Ectodermal cell (in vitro differentiated cells): ENCODE measurements around the gene DCLK1.
"Not testable (repeated sequence)": the region's sequence is repeated elsewhere in the genome, so short reads cannot be mapped to it uniquely, and the experiment has no call there.

ENCODE experiments used
- H3K27ac ChIP-seq: 2 replicates; pipeline ENCODE4 v1.7.0; 2013; ENCODE audit warnings: mild to moderate bottlenecking, low read depth, low read length; ENCODE audit not compliant: insufficient read depth, poor library complexity, severe bottlenecking
- H3K27me3 ChIP-seq: 2 replicates; pipeline ENCODE4 v1.7.0; 2013; ENCODE audit warnings: mild to moderate bottlenecking, low read length; ENCODE audit not compliant: insufficient read depth, control insufficient read depth, poor library complexity, severe bottlenecking
- H3K36me3 ChIP-seq: one replicate; pipeline ENCODE4 v1.7.0; 2013; ENCODE audit warnings: low read length; ENCODE audit not compliant: control insufficient read depth, insufficient read depth
- H3K4me1 ChIP-seq: one replicate; pipeline ENCODE4 v1.7.0; 2013; ENCODE audit warnings: low read length; ENCODE audit not compliant: control insufficient read depth, insufficient read depth
- H3K4me3 ChIP-seq: 2 replicates; pipeline ENCODE4 v1.7.0; 2013; ENCODE audit warnings: low read depth, low read length, control low read depth; ENCODE audit not compliant: insufficient read depth
- H3K9me3 ChIP-seq: 2 replicates; pipeline ENCODE4 v1.7.0; 2013; ENCODE audit warnings: mild to moderate bottlenecking, low read length, moderate library complexity; ENCODE audit not compliant: control insufficient read depth
- WGBS, 2 experiments: methylation state at CpG; one replicate each; pipeline ENCODE4 v1.1.7; 2013; ENCODE audit warnings: missing lambda C conversion rate in 2 of 2; 5-methylcytosine and 5-hydroxymethylcytosine counted together

DCLK1 gene

DNA sequence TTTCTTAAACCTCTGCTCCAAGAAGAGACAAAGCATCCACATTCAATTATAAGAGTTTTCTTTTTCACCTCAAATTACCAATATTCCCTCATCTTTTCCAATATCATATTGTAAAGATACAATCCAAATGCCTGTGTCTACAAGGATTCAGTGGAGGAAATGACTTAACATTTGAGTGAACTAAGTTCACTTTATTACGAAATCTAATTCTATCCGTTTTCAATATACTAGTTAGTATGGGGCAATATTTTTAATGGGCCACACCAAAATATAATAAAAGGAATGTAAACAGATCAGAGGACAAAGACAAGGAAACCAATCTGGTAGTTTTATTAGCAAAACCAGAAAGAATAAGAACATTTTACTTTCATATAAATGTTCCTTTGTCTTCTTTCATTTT lies 136.0 kb downstream of the DCLK1 start:
- Histone ChIP-seq H3K27ac (no peak overlapping the region), H3K9me3 (no peaks in the 10 kb centered on the region), H3K27me3 (no peaks in the 10 kb centered on the region), H3K4me3 (no peak overlapping the region), H3K4me1 (no peaks in the 10 kb centered on the region), H3K36me3 (no peaks in the 10 kb centered on the region)
- WGBS, 2 experiments: no CpG with 5 or more reads among the region's 2 CpGs

DNA sequence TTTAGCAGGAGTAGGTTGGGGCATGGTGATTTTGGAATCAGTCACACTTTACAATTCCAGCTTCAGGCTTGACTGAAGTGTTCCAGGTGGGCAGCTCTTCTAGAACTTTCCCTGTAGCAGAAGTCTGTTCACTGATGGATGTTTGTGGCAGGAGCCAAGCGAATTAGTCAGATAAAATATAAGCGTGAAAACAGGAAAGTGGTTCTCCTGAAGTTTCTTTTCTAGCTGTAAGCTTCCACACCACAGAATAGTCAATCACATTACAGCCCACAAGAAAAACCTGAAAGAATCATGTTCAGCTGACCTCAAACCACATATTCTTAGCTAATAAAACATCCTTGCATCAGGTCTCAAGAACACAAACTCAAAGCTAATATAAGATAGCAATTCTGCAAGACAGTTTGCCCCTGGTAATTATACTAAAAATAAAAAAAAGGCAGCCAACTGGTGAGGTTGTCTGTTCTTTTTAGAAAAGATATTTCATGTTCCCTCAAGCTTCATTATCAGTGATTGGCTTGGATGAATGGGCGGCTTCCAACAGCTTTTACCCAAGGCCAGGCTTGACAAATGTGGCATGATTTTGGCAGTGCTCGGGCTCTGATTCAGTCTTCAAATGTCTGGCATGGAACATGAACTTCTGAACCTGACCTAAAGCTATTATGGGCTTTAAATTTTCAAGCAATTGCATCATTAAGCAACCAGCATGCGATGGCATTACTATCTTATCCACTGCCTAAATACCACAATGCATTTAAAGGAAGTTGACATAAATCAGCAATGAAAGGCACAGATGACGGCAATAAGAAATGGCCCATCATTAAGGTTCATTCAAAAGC lies 136.8 kb downstream of the DCLK1 start:
- no peaks in the 10 kb centered on the region for H3K4me1 ChIP-seq
- no peaks in the 10 kb centered on the region for H3K9me3 ChIP-seq
- H3K27ac ChIP-seq: no peak overlapping the region
- H3K27me3 ChIP-seq: no peaks in the 10 kb centered on the region
- no peak overlapping the region for H3K4me3 ChIP-seq
- 87 to 89% methylated on average over 6 of the region's 6 CpGs for WGBS, 2 experiments
- no peaks in the 10 kb centered on the region for H3K36me3 ChIP-seq

DNA sequence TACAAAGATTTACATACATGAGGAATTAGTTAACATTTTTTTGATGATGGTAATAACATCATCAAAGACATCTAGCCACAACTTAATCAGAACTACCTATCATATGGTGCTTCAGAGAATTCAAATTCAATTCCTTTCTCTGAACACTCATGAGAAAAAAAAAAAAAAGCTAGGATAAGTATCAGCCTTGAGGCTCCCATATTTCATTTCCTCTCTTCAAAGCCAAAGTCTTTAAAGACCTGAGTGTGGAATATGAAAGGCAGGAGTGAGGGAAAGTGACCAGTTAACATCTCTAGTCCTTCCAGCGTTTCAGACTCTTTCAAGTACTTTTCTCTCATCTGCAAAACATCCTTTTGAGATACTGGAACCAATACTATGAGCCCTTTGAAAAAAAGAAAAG lies 137.5 kb downstream of the DCLK1 start:
- Histone ChIP-seq H3K27me3 (no peaks in the 10 kb centered on the region), H3K27ac (no peak overlapping the region), H3K36me3 (no peaks in the 10 kb centered on the region), H3K4me3 (no peak overlapping the region), H3K4me1 (no peaks in the 10 kb centered on the region), H3K9me3 (no peaks in the 10 kb centered on the region)
- 86% methylated on average over 1 of the region's 1 CpG; no CpG with 5 or more reads in 1 of the 2 experiments for WGBS, 2 experiments

DNA sequence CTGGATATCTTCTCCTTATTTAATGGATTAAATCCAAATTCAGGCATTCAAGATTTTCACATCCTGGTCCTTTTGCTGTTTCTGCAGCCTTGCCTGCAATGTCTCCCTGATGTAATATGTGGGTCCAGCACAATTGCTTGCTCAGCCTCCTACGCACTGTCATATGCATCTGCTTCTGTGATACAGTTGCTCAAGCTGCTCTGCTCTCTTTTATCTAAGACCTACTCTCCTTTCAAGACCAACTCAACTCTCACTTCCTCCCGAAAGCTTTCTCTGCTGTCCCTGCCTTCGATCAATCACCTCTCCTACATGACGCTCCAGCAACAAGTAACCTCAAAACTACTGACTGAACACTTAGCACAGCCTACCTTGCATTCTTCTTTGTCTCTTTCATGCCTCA lies 138.2 kb downstream of the DCLK1 start:
- Histone ChIP-seq H3K4me1 (no peaks in the 10 kb centered on the region), H3K9me3 (no peaks in the 10 kb centered on the region), H3K27ac (no peak overlapping the region), H3K27me3 (no peaks in the 10 kb centered on the region), H3K36me3 (no peaks in the 10 kb centered on the region), H3K4me3 (no peak overlapping the region)
- WGBS, 2 experiments: 87 to 94% methylated on average over 4 of the region's 4 CpGs

DNA sequence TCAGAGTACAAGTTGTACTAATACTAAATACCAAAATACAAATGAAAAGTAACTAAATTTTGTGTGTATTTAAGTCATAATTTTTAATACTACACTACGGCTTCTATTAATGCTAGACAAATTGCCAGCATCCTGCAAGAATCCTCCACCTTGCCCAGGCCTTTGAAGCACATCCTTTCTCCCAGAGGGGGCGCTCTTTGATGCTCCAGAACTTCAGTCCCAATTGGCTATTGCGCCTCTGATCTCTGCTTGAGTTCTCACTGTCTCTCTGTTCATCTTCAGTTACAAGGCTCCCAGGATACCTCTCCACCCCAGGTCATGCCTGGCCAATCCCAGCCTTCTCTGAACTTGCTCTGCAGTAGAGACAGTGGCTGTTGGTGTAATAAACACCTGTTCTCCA lies 141.0 kb downstream of the DCLK1 start:
- H3K36me3 ChIP-seq: no peaks in the 10 kb centered on the region
- no peaks in the 10 kb centered on the region for H3K9me3 ChIP-seq
- no peak overlapping the region for H3K27ac ChIP-seq
- no peak overlapping the region for H3K4me3 ChIP-seq
- no peaks in the 10 kb centered on the region for H3K4me1 ChIP-seq
- H3K27me3 ChIP-seq: no peaks in the 10 kb centered on the region
- WGBS, 2 experiments: 93 to 94% methylated on average over 3 of the region's 3 CpGs

DNA sequence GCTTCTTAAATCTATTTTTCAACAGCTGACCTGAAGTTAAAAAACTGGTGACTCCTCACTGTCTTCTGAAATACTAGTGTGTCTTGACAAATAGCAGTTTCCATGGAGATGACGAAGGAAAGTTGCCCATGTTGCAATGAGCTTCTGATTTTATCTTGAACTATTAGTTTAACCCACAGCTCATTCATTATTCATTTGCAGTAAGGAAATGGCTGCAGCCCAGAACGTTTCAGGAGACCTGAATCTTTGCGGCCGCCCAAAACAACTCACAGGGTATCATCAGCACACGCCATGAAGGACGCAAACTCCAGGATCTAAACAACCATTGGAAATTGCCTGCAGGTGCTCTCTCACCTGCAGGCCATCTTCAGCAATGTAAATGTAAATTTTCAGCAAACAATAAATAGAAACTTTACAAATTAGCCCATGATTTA lies 142.5 kb downstream of the DCLK1 start:
- no peaks in the 10 kb centered on the region for H3K27me3 ChIP-seq
- H3K27ac ChIP-seq: no peak overlapping the region
- no peaks in the 10 kb centered on the region for H3K36me3 ChIP-seq
- H3K9me3 ChIP-seq: no peaks in the 10 kb centered on the region
- WGBS, 2 experiments: 76 to 80% methylated on average over 6 of the region's 6 CpGs
- H3K4me3 ChIP-seq: no peak overlapping the region
- peaks cover 6% of the 10 kb centered on the region for H3K4me1 ChIP-seq

DNA sequence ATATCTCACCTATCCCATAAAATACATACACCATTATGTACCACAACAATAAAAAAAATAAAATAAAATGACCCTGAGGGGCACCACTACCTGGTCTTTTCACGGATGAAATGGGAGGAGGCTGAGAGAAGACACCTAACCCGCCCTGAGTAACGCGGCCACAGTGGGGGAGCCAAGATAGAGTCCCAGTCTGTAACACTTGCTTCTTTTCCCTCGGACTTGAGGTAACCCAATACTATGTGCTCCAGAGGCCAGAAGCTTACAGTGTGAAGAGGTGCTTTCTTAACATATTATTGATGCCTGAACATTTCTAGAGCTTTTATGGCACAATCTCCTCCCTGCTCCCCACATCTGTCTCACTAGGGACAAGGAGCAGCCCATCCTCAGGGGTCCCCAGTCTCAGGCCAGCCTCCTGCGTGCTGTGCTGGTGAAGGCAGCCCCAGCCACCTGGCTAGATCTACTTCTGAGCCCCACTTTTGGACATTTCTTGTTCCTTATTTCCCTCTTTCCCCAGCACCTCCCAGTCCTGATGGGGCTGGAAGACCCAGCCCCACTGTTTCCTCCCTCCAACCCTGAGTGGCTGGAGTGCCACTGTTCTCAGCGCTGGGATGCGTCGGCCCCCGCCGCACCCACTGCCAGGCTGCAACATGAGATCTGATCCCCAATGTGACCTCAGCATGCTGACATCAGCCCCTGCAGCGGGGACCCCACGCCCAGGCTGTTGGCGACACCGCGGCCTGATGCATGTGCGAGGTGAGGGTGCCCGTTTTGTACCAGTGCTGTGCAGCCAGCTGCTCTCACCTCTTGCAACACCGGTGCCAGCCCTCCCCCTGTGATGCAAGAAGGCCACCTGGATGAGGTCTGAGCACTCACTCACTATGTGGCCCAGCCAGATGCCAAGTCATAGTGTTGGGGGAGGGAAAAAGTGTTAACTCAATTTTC lies 143.3 kb downstream of the DCLK1 start:
- Histone ChIP-seq H3K4me1 (peaks cover 6% of the 10 kb centered on the region), H3K4me3 (no peak overlapping the region), H3K9me3 (no peaks in the 10 kb centered on the region), H3K27me3 (no peaks in the 10 kb centered on the region), H3K27ac (no peak overlapping the region), H3K36me3 (no peaks in the 10 kb centered on the region)
- 73 to 77% methylated on average over 19 of the region's 19 CpGs for WGBS, 2 experiments

DNA sequence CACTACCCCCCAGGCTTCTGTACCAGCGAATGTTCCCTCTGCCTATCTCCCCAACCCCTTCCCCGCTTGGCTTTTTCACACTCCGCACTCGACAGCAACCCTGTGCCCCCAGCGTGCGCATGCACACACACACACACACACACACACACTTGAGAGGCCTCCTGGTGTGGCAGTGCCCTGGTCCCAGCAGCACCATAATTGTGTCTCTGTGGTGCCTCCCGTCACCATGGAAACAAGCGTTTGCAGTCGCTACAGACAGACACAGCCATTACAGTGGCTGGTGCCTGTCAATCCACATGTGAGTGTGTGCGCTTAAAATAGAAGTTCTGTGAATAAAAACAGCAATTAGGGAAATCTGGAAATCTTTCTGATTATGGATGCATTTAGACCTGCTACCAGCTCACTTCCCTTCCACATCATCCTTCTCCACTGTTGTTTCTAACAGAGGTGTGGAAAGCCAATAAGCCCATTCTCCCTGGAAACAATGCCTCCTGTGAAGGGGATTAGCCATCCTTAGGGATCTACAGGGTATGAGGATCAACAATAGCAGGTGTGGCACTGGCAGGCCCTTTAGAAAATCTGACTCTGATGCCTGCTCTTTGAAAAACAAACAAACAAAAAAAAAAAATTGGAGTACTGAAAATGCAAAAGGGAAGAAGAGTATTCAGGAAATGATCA lies 146.3 kb downstream of the DCLK1 start:
- no peaks in the 10 kb centered on the region for H3K9me3 ChIP-seq
- no peaks in the 10 kb centered on the region for H3K36me3 ChIP-seq
- peaks cover 6% of the 10 kb centered on the region for H3K4me1 ChIP-seq
- no peaks in the 10 kb centered on the region for H3K27me3 ChIP-seq
- H3K27ac ChIP-seq: no peak overlapping the region
- no peak overlapping the region for H3K4me3 ChIP-seq
- 65% methylated on average over 10 of the region's 10 CpGs for WGBS, 2 experiments

DNA sequence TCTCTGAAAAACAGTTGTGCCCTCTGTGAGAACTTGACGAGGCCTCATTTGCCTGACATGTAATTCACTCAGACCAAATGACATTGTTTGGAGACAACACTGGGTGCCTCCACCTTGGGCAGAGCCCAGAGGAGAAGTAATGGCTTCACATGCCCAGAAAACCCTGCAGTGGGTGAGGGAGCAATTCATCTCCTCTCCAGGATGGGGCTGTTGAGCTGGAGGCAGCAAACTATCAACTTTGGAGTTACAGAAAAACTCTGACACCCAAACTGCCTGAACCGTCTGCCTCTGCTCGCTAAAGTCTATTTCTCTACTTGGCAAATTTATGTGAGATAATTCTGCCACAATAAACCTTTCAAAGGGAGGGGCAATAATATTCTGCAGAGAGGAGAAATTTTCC lies 146.9 kb downstream of the DCLK1 start:
- Histone ChIP-seq H3K27me3 (no peaks in the 10 kb centered on the region), H3K9me3 (no peaks in the 10 kb centered on the region), H3K4me1 (peaks cover 6% of the 10 kb centered on the region), H3K36me3 (no peaks in the 10 kb centered on the region), H3K27ac (no peak overlapping the region), H3K4me3 (no peak overlapping the region)
- 83 to 89% methylated on average over 3 of the region's 3 CpGs for WGBS, 2 experiments

DNA sequence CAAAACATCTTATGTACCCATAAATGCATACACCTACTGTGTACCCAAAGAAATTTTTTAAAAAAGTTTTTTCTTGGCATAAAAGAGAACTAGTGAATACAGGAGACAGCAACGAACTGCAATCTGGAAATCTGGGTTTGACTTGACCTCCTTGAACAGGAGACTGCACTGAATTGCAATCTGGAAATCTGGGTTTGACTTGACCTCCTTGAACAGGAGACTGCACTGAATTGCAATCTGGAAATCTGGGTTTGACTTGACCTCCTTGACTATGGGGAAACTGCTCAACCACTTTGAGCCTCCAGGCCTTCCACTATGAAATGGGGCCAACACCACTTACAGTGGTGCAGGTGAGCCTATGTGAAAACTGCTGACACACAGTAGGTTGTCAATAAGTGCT lies 147.5 kb downstream of the DCLK1 start:
- not testable (repeated sequence) for H3K36me3 ChIP-seq, H3K4me1 ChIP-seq, H3K27ac ChIP-seq, H3K9me3 ChIP-seq, H3K4me3 ChIP-seq, H3K27me3 ChIP-seq
- WGBS, 2 experiments: 82 to 85% methylated on average over 1 of the region's 1 CpG
